GM12892 (cell line): ENCODE results near the gene ZNF582. TPM values are rescaled to one million over a fixed set of nuclear protein-coding genes. Genes with fewer than 3 reads are reported as not detected.

Source experiments
- DNase-seq: peaks from one replicate; pipeline ENCODE4 v3.0.0; 2011; ENCODE audit not compliant: insufficient read length
- FAIRE-seq: peaks from 2 replicates; lab custom pipeline; 2011; peaks lifted over from hg19 to GRCh38; lab: Jason Lieb, UNC
- POLR2A ChIP-seq: IDR thresholded peaks from 2 replicates; pipeline ENCODE4 v1.6.1; 2011; ENCODE audit warnings: low read depth, low read length, control low read depth
- POLR2AphosphoS5 ChIP-seq: IDR thresholded peaks from 2 replicates; pipeline ENCODE4 v1.6.1; 2011; ENCODE audit warnings: low read depth, low read length, control low read depth
- TAF1 ChIP-seq: IDR thresholded peaks from 2 replicates; pipeline ENCODE4 v1.6.1; 2011; ENCODE audit warnings: low read depth, mild to moderate bottlenecking, control low read depth, low read length, borderline replicate concordance
- polyA plus RNA-seq: library from polyadenylated mRNA; unstranded; fragments of >200 nt; gene quantifications from one replicate; pipeline ENCODE4 v1.2.1, GENCODE V29; 2012; ENCODE audit warnings: missing spikeins, inconsistent platforms; ENCODE audit not compliant: missing spikeins

ZNF582 gene
- 0.45 TPM for polyA plus RNA-seq

DNA sequence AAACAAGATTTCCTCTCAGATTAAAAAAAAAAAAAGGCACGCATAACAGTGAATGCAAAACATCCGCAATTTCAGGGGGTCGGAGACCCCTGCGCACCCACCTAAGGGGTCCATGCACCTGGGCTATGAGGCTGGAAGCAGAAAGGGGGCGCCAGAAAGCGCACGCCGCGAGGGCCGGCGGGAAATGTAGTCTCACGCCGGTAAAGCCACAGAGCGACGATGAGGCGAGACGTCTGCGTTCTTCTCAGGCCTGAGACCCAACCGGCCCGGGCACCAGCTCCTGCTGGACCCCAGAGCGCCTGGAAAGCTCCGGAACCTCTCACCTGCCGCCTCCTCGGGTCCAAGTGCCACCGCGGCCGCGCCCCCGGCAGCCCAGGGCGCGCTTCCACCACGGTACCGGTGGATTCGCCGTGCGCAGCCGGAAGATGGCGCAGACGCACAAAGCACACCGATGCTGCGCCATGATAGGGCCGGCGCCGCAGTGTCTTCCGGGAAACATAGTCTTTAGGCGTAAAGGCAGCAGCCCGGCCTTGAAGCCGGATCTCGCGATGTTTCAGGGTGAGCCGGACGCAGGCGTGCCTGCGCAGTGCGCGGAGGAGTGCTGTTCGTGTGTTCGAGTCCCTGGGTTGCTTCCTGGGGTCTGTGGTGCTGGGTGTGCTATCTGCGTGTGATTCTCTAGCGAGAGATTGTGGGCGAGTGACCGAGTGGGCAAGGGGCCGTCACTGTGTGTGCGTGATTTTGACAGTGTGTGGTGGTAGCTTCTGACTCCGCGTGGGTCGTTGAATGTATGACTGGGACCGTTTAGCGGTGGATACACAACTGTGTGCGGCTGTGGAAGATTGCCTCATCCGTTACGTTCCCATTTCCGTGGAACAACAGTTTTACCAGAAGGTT is at the start of gene ZNF582:
TSS of gene ZNF582 (minus strand) at position 416 of the 894 bp plus-strand sequence. CDS start 1,782 bp downstream, outside the sequence.
- DNase-seq = peak; percentile 78
- peak; percentile 73 for TF ChIP-seq POLR2AphosphoS5
- TF ChIP-seq POLR2A = peak; percentile 63; the same call in 1 of the 2 replicates
- no peak for TF ChIP-seq TAF1
- FAIRE-seq = peak; percentile 97

DNA sequence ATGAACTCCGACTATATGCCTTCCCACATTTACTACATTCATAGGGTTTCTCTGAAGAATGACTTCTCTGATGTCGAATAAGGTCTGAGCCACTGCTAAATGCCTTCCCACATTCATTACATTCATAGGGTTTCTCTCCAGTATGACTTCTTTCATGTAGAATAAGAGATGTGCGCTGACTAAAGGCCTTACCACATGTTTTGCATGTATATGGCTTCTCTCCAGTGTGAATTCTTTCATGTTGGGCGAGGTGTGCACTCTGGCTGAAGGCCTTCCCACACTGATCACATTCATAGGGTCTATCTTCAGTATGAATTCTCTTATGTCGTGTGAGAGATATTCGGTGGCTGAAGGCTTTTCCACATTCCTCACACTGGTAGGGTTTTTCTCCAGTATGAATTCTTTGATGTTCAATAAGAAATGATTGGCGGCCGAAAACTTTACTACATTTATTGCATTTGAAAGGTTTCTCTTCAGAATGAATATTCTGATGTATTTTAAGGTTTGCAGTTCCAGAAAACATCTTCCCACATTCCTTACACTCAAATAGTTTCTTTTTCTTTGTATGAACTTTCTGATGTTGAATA is 48.0 kb upstream of the ZNF582 start:
- DNase-seq (no peak), FAIRE-seq (no peak)
- no peak for TF ChIP-seq POLR2AphosphoS5
- TF ChIP-seq POLR2A = no peak
- no peak for TF ChIP-seq TAF1

- DNase-seq (no peak), FAIRE-seq (no peak)
- TF ChIP-seq TAF1 (no peak), POLR2A (no peak)
Measured at GRCh38 chr19:56423985-56424353, 30.6 kb upstream of the ZNF582 start.

GRCh38 chr19:56423276-56423984 is 30.1 kb upstream of the ZNF582 start:
- TF ChIP-seq TAF1 (no peak), POLR2AphosphoS5 (no peak), POLR2A (no peak)
- no peak for DNase-seq
- FAIRE-seq = no peak

GRCh38 chr19:56405062-56405461 is 11.7 kb upstream of the ZNF582 start:
- TF ChIP-seq POLR2AphosphoS5 (no peak), POLR2A (no peak), TAF1 (no peak)
- DNase-seq = no peak
- no peak for FAIRE-seq

- TF ChIP-seq POLR2AphosphoS5 (no peak), TAF1 (no peak), POLR2A (no peak)
- FAIRE-seq = peak; percentile 17
- DNase-seq = no peak
Measured at GRCh38 chr19:56404705-56405056, 11.3 kb upstream of the ZNF582 start.

- DNase-seq = peak; percentile 85
- TF ChIP-seq POLR2AphosphoS5 (peak; percentile 69; the same call in 1 of the 2 replicates), TAF1 (no peak), POLR2A (peak; percentile 57; the same call in 1 of the 2 replicates)
- FAIRE-seq = peak; percentile 84
Measured at GRCh38 chr19:56403764-56404704, 10.7 kb upstream of the ZNF582 start, which contains the start of gene ZNF583. Gene ZNF583, plus strand, starts transcription at chr19:56404332. Its CDS starts 2,783 bp downstream, at chr19:56407115.

- TF ChIP-seq POLR2AphosphoS5 = no peak
- FAIRE-seq = no peak
- no peak for DNase-seq
Measured at GRCh38 chr19:56403261-56403660, 9.9 kb upstream of the ZNF582 start.

- FAIRE-seq = no peak
- TF ChIP-seq TAF1 (no peak), POLR2AphosphoS5 (no peak), POLR2A (no peak)
- DNase-seq = no peak
Measured at GRCh38 chr19:56400485-56400884, 7.2 kb upstream of the ZNF582 start.

DNA sequence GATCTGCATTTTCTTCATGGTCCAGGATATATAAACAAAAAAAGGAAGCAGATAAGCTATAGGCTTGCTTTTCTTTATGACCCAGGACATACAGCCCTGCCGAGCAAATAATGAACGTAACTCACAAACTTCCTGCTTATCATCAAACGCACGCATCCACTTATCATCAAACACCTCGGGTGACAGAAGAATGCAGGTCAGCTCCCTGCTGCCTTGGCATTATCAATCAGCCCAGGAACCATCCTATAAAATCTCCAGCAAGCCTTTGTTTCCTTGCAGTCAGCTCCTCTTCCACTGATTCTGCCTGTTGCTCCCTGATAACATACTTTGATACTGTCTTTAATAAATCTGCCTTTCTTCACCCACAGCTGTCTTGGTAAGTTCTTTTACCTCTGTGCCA is 5.5 kb upstream of the ZNF582 start:
- FAIRE-seq (no peak), DNase-seq (no peak)
- TF ChIP-seq TAF1 = no peak
- TF ChIP-seq POLR2A = no peak
- no peak for TF ChIP-seq POLR2AphosphoS5
